HS-27A (cell line): ENCODE measurements around the gene HSBP1.

Experiments used
- DNase-seq: peaks from one replicate; pipeline ENCODE4 v3.0.0-alpha.2; 2012; ENCODE audit warnings: low read depth, missing footprints

The HSBP1 gene

DNA sequence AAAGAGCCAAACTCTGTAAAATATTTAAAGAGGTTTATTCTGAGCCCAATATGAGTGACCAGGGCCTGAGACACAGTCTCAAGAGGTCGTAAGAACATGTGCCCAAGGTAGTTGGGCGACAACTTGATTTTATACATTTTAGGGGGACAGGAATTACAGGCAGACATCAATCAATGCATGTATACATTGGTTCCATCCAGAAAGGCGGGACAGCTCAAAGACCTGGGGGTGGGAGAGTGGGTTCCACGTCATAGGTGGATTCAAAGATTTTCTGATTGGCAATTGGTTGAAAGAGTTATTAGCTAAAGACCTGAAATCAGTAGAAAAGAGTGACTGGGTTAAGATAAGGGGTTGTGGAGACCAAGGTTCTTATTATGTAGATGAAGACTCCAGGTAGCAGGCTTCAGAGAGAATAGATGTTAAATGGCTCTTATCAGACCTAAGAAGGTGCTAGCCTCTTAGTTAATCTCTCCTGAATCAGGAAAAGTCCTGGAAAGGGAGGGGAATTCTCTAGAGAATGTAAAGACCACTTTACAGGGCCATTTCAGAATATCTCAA lies 32.4 kb downstream of the HSBP1 start:
- no peak for DNase-seq

DNA sequence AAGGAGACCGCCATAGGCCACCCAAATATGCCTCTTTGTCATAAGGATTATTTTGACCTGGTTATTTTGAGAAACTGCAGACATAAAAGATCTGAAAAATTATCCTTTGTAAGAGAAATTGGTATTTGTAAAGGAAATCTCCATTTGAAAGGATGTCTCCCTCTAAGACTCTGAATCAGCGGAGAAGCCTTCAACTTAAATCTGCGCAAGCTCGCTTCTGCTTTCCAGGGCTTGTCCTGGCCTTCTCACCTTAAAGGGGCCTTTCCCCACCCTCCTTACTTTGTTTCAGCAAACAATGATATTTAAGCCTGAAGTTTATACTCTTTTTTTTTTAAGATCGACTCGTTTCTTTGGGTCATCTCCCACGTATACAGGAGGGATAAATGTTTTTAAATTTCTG lies 34.5 kb downstream of the HSBP1 start:
- DNase-seq: no peak

DNA sequence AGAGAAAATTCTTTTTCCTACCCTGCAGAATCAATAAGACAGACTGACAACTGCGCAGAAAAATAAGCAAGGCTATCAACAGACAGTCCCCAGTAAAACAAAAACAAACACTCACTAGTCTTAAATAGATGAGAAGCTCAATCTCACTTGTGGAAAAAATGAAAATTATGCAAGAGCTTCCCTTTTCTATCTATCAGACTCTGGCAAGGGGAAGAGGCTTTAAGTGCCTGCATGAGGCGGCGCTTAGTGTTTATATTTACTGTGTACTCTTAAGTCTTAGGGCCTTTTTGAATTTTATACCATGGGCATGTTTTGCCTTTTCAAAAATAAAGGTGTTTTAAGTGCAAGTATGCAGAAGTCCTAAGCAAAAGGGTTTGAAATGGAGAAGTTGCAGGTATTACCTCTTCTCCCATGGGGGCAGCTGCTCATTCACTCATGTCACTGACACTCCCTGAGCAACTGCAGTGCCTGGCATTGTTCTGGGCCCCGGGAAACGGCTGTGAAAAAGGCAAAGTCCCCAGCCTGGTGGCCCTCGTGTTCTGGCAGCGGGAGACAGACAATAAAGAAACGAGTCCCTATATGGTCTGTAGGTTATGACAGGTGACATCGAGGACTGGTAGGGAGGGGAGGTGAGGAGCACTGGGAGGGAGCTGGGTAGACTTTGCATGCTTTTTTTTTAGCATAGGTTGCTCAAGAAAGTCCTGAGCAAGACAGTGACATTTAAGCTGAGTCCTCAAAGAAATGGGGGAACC lies 35.2 kb downstream of the HSBP1 start:
- no peak for DNase-seq

- no peak for DNase-seq
These were observed 35.9 kb downstream of the HSBP1 start for GRCh38 chr16:83843657-83844056.

- no peak for DNase-seq
These were observed 37.5 kb downstream of the HSBP1 start for GRCh38 chr16:83845263-83845662.

GRCh38 chr16:83847371-83848225 lies 39.8 kb downstream of the HSBP1 start:
- no peak for DNase-seq

- no peak for DNase-seq
These were observed 41.6 kb downstream of the HSBP1 start for GRCh38 chr16:83849421-83849820.

- no peak for DNase-seq
These were observed 43.2 kb downstream of the HSBP1 start for GRCh38 chr16:83850947-83851346.

DNA sequence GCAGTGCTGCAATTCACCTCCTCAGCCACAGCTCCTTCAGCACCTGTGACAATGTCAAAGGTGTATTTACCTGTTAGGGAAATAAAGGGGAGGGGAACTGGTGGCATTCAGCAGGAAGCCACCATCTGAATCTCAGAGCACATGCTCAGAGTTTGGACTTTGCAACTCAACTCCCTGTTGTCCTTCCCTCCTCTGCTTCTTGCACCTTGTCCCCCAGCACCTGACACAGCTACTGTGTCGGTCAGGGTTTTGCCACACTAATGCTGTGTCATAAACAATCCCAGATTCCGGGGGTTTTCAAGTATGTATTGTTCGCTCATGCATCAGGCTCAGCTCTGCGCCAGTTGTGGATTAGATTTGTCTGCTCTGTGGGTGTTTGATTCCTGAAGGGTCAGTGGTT lies 43.7 kb downstream of the HSBP1 start:
- no peak for DNase-seq

DNA sequence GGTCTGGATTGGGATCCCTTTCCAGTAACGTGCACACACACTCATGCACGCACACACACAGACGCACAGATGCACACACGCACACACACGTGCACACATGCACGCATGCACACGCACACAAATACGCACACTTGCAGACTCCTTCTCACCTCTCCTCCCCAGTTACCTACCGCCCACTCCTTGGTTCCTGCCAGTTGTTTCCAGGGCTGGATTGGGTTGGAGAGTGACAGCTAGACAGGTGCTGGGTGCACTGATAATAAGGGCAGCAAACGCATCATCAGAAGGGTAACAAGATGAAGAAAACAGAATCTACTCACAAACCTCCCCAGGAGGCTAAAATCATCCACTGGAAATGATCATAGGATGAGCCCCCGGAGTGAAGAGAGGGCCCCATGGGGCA lies 45.0 kb downstream of the HSBP1 start:
- no peak for DNase-seq

GRCh38 chr16:83853834-83854233 lies 46.1 kb downstream of the HSBP1 start:
- DNase-seq: no peak

DNA sequence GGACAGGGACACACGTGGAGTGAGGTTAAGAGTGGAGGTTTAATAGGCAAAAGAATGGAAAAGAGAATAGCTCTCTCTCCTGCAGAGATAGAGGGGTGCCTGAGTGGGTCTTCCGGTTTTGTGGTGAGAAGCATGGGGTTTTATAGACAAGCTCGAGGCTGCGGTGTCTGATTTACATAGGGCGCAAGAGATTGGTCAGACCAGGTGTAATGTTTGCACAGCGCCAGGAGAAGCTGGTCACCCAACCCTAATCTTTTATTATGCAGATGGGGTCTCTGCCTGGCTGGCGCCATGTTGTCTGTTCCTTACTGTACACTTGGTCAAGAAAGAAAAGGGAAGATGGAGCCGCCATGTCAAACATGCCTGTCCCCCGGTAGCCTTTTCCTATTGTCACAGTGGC lies 46.6 kb downstream of the HSBP1 start:
- DNase-seq: no peak

DNA sequence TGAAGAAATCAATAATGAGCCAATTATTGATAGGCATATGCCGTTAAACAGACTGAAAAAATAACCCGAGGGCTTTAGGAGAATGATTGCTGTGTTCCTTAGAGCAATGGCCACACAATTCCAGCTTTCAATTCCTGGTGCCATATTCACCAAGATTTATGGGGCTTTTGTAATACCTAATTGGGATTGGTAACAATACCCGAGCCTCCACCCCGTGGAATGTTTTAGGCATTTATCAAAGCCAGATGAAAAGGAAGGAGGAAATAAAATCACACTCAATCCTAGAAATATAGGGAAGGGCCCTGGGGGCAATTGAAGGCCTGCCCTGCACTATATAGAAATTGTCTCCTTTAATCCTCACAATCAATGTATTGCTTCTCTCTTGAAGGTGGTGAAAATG lies 49.0 kb downstream of the HSBP1 start:
- DNase-seq: no peak

- DNase-seq: no peak
These were observed 51.5 kb downstream of the HSBP1 start for GRCh38 chr16:83859265-83859664.

- no peak for DNase-seq
These were observed 54.9 kb downstream of the HSBP1 start for GRCh38 chr16:83862661-83863060.

- no peak for DNase-seq
These were observed 55.9 kb downstream of the HSBP1 start for GRCh38 chr16:83863682-83864081.
